Activated naive CD4-positive, alpha-beta T cell treated with anti-CD3 and anti-CD28 coated beads, Interleukin-2, amount 50 U/mL, for 24 hours (primary cell): ENCODE measurements around the gene GNG4.

Source experiments
- H3K27ac Mint-ChIP-seq: one replicate; pipeline ENCODE4 v1.8.0; 2021; ENCODE audit warnings: mild to moderate bottlenecking, mixed read lengths
- H3K27me3 Mint-ChIP-seq: one replicate; pipeline ENCODE4 v1.8.0; 2021; ENCODE audit warnings: mixed read lengths
- H3K36me3 Mint-ChIP-seq: one replicate; pipeline ENCODE4 v1.8.0; 2021; ENCODE audit warnings: mixed read lengths
- H3K4me1 Mint-ChIP-seq: one replicate; pipeline ENCODE4 v1.8.0; 2021; ENCODE audit warnings: mixed read lengths
- H3K4me3 Mint-ChIP-seq: one replicate; pipeline ENCODE4 v1.8.0; 2021; ENCODE audit warnings: mild to moderate bottlenecking, mixed read lengths
- H3K9me3 Mint-ChIP-seq: one replicate; pipeline ENCODE4 v1.8.0; 2021; ENCODE audit warnings: mixed read lengths

Gene GNG4

DNA sequence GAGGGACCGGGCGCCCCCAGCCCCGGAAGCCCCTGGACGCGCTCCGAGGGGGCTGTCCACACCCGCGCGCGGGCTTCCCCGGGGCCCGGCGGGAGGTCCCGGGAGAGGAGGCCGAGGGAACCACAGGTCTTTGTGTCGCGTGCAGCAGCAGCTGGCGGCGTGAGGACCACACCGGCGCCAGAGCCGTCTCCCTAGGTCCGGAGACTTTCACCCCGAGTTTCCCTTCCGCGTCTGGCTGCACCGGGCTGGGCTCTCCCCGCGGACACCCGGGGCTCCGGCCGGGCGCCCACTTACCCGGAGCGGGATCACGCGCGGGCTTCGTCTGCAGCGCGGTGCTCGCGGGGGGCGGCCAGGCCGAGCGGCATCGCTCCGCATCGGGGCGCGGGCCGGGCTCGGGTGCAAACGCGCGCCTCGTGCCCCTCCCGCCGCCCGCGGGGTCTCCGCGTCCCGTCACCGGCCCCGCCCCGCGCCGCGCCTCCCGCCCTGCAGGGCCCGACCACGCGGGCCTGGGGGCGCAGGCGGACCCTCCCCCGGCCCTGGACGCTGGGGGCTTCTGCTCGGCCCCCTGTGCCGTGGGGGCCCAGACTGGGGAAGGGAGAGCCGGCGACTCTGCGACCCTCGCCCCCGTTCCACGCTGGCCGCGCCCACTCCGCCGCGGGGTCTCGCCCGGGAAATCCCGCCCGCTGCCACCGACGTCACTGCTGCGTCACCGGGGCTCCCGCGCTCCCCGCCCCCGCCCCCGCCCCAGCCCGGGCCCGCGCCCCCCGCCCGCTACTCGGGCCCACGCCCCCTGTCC, at the start of gene GNG4:
GNG4 (minus strand) TSS at position 417 of the 796 bp plus-strand sequence. CDS start 65,946 bp downstream, outside the sequence.
- Mint-ChIP-seq H3K9me3 (peaks cover 12% of the 10 kb centered on the region), H3K4me3 (peak within 1 kb of the TSS; percentile 83), H3K36me3 (peaks cover 5% of the 10 kb centered on the region), H3K27me3 (peaks cover 49% of the 10 kb centered on the region), H3K27ac (peak within 1 kb of the TSS; percentile 13), H3K4me1 (peaks cover 18% of the 10 kb centered on the region)

DNA sequence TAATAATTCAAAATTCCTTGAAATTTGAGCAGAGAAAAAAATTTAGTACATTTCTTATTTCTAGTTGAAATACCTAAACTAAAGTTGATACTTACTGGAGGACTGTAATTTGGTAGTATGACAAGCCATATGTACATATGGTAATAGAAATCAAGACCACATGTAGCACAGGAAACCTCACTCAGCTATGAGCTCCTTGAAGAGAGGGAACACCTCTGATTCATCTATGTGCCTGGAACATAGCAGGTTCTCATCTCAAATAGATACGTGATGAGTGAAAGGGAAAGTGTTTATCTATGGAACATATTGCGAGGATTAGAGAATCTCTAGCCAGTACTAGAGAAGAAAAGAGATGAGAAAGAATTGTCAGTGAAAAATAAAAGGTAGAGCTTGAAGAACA, 47.9 kb upstream of the GNG4 start:
- Mint-ChIP-seq H3K27me3 (no peaks in the 10 kb centered on the region), H3K4me1 (peaks cover 9% of the 10 kb centered on the region), H3K9me3 (no peaks in the 10 kb centered on the region), H3K36me3 (peaks cover 31% of the 10 kb centered on the region), H3K27ac (peak overlapping the region; percentile 74), H3K4me3 (peak overlapping the region; percentile 1)

DNA sequence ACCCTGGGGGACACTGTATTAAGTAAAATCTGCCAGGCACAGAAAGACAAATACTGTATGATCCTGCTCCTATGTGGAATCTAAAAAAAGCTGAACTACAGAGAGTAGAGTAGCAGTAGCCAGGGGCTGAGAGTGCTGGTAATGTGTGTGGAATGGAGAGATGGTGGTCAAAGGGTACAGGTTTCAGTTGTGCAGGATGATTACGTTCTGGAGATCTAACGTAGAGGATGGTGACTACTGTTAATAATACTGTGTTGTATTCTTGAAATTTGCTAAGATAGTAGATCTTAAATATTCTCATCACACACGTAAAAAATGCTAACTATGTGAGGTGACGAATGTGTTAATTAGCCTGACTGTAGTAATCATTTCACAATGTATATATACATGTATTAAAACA, 39.8 kb upstream of the GNG4 start:
- Mint-ChIP-seq H3K9me3 (no peaks in the 10 kb centered on the region), H3K4me3 (no peak overlapping the region), H3K27me3 (no peaks in the 10 kb centered on the region), H3K4me1 (no peaks in the 10 kb centered on the region), H3K27ac (no peak overlapping the region), H3K36me3 (peaks cover 16% of the 10 kb centered on the region)

DNA sequence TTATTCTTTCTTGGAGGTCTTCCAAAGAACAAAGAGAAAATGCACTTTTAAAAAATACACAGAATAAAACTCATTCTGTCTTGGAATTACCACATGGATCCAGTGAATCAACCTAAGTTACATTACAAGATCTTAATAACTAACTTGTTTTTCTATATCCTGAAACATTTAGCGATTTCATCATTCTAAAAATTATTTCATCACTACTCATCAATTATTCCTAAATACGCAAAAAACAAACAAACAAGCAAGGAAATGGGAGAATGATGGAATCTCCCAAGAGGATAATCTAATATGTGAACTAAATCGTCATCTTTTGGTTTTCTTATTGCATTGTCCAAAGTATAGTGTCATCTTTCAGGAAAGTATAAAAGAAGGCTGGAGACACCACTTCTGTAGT, 38.5 kb upstream of the GNG4 start:
- no peak overlapping the region for H3K4me3 Mint-ChIP-seq
- H3K27ac Mint-ChIP-seq = no peak overlapping the region
- no peaks in the 10 kb centered on the region for H3K9me3 Mint-ChIP-seq
- H3K27me3 Mint-ChIP-seq = no peaks in the 10 kb centered on the region
- H3K36me3 Mint-ChIP-seq = peaks cover 18% of the 10 kb centered on the region
- H3K4me1 Mint-ChIP-seq = no peaks in the 10 kb centered on the region

DNA sequence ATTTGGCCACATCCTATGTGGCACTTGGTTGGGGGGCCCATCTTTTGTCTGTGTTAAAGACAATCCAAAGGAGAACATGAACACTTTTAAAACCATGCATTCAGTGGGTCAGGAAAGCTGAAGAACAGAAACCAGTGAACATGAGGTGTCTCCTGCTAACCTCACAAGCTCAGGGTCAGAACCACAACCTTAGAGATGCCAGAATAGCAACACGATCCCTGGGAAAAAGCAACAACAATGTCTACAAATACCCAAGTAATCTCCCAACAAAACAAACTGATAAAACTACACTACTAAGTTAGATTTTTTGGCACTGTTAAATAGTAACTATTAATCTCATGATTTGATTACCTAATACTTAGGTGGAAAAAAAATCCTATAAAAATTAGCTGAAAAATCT, 34.1 kb upstream of the GNG4 start:
- Mint-ChIP-seq H3K27ac (no peak overlapping the region), H3K36me3 (peaks cover 30% of the 10 kb centered on the region), H3K4me3 (no peak overlapping the region), H3K9me3 (no peaks in the 10 kb centered on the region), H3K4me1 (no peaks in the 10 kb centered on the region), H3K27me3 (no peaks in the 10 kb centered on the region)

- no peaks in the 10 kb centered on the region for H3K4me1 Mint-ChIP-seq
- no peak overlapping the region for H3K27ac Mint-ChIP-seq
- H3K36me3 Mint-ChIP-seq = peaks cover 29% of the 10 kb centered on the region
- no peaks in the 10 kb centered on the region for H3K9me3 Mint-ChIP-seq
- no peak overlapping the region for H3K4me3 Mint-ChIP-seq
- H3K27me3 Mint-ChIP-seq = no peaks in the 10 kb centered on the region
These were observed 32.6 kb upstream of the GNG4 start for GRCh38 chr1:235682216-235682615.

GRCh38 chr1:235679644-235680043, 30.1 kb upstream of the GNG4 start:
- Mint-ChIP-seq H3K27me3 (no peaks in the 10 kb centered on the region), H3K4me3 (no peak overlapping the region), H3K27ac (no peak overlapping the region), H3K36me3 (peaks cover 45% of the 10 kb centered on the region), H3K4me1 (no peaks in the 10 kb centered on the region), H3K9me3 (peaks cover 16% of the 10 kb centered on the region)

DNA sequence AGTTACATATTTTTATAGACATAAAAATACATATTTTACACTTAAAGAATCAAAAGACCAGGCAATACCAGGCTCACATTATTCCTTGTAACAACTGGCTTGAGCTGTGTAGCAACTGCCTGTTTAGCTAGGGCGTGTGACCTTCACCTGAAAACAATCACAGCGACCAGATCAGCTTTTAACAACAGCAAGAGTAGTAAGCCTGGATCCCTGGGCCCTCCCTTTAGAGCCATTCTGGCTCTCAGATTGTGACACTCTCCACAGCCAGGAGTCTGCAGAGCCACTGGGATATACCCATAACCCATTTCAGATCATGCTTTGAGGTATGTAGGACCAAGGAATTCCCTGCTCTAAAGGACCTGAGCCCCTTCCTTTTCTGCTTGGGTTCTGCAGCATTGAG, 29.4 kb upstream of the GNG4 start:
- H3K4me1 Mint-ChIP-seq = no peaks in the 10 kb centered on the region
- H3K27ac Mint-ChIP-seq = no peak overlapping the region
- H3K9me3 Mint-ChIP-seq = peaks cover 16% of the 10 kb centered on the region
- peaks cover 46% of the 10 kb centered on the region for H3K36me3 Mint-ChIP-seq
- no peaks in the 10 kb centered on the region for H3K27me3 Mint-ChIP-seq
- no peak overlapping the region for H3K4me3 Mint-ChIP-seq

GRCh38 chr1:235675152-235675890, 25.7 kb upstream of the GNG4 start:
- Mint-ChIP-seq H3K27me3 (no peaks in the 10 kb centered on the region), H3K4me1 (no peaks in the 10 kb centered on the region), H3K9me3 (peaks cover 40% of the 10 kb centered on the region), H3K27ac (no peak overlapping the region), H3K4me3 (no peak overlapping the region), H3K36me3 (peaks cover 64% of the 10 kb centered on the region)

GRCh38 chr1:235673981-235674380, 24.4 kb upstream of the GNG4 start:
- H3K27ac Mint-ChIP-seq = no peak overlapping the region
- no peak overlapping the region for H3K4me3 Mint-ChIP-seq
- peaks cover 69% of the 10 kb centered on the region for H3K36me3 Mint-ChIP-seq
- H3K4me1 Mint-ChIP-seq = no peaks in the 10 kb centered on the region
- peaks cover 47% of the 10 kb centered on the region for H3K9me3 Mint-ChIP-seq
- H3K27me3 Mint-ChIP-seq = no peaks in the 10 kb centered on the region

DNA sequence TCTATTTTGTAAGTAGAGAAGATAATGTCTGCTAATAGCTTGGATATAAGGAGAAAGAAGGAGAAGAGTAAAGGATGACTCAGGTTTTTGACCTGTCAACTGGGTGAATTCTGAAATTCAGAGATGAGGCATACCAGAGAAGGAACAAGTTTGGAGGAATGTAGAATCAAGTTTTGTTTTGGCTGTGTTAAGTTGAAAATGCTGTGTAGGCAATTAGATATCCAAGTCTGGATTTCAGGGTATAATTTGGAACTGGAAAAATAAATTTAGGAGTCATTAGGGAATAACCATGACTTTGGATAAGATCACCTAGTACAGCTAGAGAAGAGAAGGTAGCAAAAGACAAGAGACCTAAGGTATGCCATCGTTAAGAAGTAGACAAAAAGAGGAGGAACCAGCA, 22.4 kb upstream of the GNG4 start:
- peak overlapping the region; percentile 53 for H3K27ac Mint-ChIP-seq
- peaks cover 52% of the 10 kb centered on the region for H3K9me3 Mint-ChIP-seq
- peaks cover 70% of the 10 kb centered on the region for H3K36me3 Mint-ChIP-seq
- no peak overlapping the region for H3K4me3 Mint-ChIP-seq
- H3K27me3 Mint-ChIP-seq = no peaks in the 10 kb centered on the region
- no peaks in the 10 kb centered on the region for H3K4me1 Mint-ChIP-seq

DNA sequence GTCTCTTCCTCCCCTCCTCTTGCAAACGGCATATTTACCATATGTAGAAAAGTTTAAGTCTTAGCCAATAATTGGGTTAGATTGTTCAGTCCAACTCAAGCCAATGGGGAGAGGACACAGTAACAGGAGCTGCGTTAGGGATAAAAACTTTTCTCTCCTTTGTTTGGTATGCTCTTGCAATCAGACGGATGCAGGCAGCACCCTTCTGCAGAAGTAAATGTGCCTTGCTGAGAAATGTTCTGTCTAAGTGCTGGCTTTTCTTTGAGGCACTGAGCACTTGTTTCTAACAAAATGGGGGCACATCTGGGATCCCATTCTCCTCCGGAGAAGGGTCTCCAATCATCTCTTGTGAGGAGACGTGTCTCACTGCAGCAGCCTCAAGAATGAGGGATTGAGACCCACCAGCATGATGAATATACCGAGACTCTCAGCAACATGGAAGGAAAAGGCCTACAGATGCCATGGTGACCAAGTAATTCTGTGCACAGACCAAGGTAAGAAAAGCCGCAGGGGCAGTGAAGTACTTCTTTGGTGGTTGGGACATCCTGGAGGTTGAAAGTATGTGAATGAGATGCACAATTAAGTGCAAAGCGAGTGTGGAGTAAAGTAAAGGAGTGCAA, 20.7 kb upstream of the GNG4 start:
- no peaks in the 10 kb centered on the region for H3K4me1 Mint-ChIP-seq
- no peak overlapping the region for H3K27ac Mint-ChIP-seq
- H3K36me3 Mint-ChIP-seq = peaks cover 54% of the 10 kb centered on the region
- H3K4me3 Mint-ChIP-seq = no peak overlapping the region
- H3K27me3 Mint-ChIP-seq = no peaks in the 10 kb centered on the region
- peaks cover 42% of the 10 kb centered on the region for H3K9me3 Mint-ChIP-seq

GRCh38 chr1:235669277-235669676, 19.7 kb upstream of the GNG4 start:
- H3K4me1 Mint-ChIP-seq = no peaks in the 10 kb centered on the region
- peaks cover 49% of the 10 kb centered on the region for H3K36me3 Mint-ChIP-seq
- no peak overlapping the region for H3K4me3 Mint-ChIP-seq
- no peak overlapping the region for H3K27ac Mint-ChIP-seq
- peaks cover 35% of the 10 kb centered on the region for H3K9me3 Mint-ChIP-seq
- no peaks in the 10 kb centered on the region for H3K27me3 Mint-ChIP-seq

- Mint-ChIP-seq H3K9me3 (peaks cover 2% of the 10 kb centered on the region), H3K4me1 (no peaks in the 10 kb centered on the region), H3K27ac (no peak overlapping the region), H3K4me3 (no peak overlapping the region), H3K27me3 (no peaks in the 10 kb centered on the region), H3K36me3 (peaks cover 14% of the 10 kb centered on the region)
These were observed 14.0 kb upstream of the GNG4 start for GRCh38 chr1:235663628-235664027.

GRCh38 chr1:235661568-235661967, 12.0 kb upstream of the GNG4 start:
- H3K4me1 Mint-ChIP-seq = no peaks in the 10 kb centered on the region
- no peaks in the 10 kb centered on the region for H3K27me3 Mint-ChIP-seq
- peaks cover 16% of the 10 kb centered on the region for H3K36me3 Mint-ChIP-seq
- H3K9me3 Mint-ChIP-seq = no peaks in the 10 kb centered on the region
- H3K4me3 Mint-ChIP-seq = no peak overlapping the region
- H3K27ac Mint-ChIP-seq = no peak overlapping the region

DNA sequence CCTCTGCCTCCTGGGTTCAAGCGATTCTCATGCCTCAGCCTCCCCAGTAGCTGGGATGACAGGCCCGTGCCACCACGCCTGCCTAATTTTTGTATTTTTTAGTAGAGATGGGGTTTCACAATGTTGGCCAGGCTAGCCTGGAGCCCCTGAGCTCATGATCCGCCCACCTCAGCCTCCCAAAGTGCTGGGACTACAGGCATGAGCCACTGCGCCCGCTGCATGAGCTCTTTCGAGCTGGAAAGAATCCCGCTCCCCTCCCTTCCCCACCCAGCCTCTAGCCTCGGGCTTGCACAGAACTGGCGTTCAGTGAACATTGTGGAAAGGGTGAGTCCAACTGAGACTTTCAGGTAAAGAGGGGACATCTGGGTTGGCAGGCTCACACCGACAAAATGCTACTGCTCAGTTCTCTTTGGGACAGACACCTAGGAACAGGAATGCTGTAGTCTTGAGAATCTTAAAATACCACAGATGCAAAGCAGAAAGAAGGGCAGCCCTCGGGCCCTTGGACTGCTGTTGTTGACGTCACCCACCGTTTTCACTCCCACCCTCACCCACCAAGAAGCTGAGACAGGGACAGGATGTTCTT, 9.7 kb upstream of the GNG4 start:
- no peaks in the 10 kb centered on the region for H3K4me1 Mint-ChIP-seq
- peaks cover 15% of the 10 kb centered on the region for H3K36me3 Mint-ChIP-seq
- no peak overlapping the region for H3K4me3 Mint-ChIP-seq
- H3K9me3 Mint-ChIP-seq = no peaks in the 10 kb centered on the region
- H3K27me3 Mint-ChIP-seq = peaks cover 10% of the 10 kb centered on the region
- no peak overlapping the region for H3K27ac Mint-ChIP-seq
